Hepatocyte (in vitro differentiated cells): ENCODE data around the gene CTNND2.

Experiments
- EZH2 ChIP-seq: fragments of 200-600 bp; sonication (generic); IDR thresholded peaks from 2 replicates; pipeline ENCODE4 v1.6.1; 2016; ENCODE audit warnings: antibody characterized with exemption, mild to moderate bottlenecking, borderline replicate concordance
- TF ChIP-seq, protein P1 (sequence below): fragments of 200-600 bp; sonication (generic); IDR thresholded peaks from 2 replicates; pipeline ENCODE4 v1.5.1; 2016; ENCODE audit warnings: antibody characterized with exemption, mild to moderate bottlenecking; ENCODE audit not compliant: poor library complexity

DNA sequence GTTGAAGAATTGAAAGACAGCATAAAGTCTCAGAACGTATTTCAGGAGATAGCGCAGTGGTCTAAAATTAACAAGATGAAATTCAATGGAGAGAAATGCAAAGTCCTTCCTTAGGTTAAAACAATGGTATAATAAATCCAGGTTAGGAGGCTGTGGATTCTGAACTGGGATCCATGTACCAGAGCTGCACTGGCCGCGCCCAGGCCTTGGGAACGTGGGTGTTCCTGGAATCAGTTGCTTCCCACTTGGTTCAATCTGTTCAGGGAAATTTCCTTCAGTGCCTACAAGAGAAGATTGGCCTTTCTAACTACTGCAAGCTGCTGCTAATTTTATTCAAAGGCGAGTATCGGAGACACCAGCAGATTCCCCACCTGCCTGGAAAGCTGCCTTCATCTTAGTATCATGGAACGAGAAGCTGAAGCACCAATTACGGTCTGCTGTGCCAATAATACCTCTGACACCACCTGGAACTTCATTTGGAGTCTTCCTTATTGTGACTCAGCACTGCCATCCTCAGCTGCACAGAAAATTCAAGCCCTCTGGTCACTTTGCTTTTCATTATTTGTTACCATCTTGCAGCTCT is 14.3 kb upstream of the CTNND2 start:
- TF ChIP-seq EZH2: no peak
- TF ChIP-seq, protein P1, sequence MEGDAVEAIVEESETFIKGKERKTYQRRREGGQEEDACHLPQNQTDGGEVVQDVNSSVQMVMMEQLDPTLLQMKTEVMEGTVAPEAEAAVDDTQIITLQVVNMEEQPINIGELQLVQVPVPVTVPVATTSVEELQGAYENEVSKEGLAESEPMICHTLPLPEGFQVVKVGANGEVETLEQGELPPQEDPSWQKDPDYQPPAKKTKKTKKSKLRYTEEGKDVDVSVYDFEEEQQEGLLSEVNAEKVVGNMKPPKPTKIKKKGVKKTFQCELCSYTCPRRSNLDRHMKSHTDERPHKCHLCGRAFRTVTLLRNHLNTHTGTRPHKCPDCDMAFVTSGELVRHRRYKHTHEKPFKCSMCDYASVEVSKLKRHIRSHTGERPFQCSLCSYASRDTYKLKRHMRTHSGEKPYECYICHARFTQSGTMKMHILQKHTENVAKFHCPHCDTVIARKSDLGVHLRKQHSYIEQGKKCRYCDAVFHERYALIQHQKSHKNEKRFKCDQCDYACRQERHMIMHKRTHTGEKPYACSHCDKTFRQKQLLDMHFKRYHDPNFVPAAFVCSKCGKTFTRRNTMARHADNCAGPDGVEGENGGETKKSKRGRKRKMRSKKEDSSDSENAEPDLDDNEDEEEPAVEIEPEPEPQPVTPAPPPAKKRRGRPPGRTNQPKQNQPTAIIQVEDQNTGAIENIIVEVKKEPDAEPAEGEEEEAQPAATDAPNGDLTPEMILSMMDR: no peak
